Adrenal gland (tissue), 5 donors: ENCODE data around the gene JAM3.

ENCODE experiments used
- POLR2A ChIP-seq, 2 donors: fragments of 450-650 bp; IDR thresholded peaks; one replicate each; pipeline ENCODE4 v1.6.1; 2017; ENCODE audit warnings: antibody characterized with exemption in 2 of 2, mild to moderate bottlenecking in 2 of 2, moderate library complexity in 1 of 2
- TF ChIP-seq, protein P1 (sequence below), 6 experiments: fragments of 450-650 bp in 4 of 6; fragments of 200-600 bp in 2 of 6; sonication (generic) in 1 of 6; IDR thresholded peaks; 1 replicate in 5 of 6; 2 replicates in 1 of 6; pipeline versions ENCODE4 v1.5.1 to v1.8.0; 2016 to 2021; ENCODE audit warnings: antibody characterized with exemption in 6 of 6, mild to moderate bottlenecking in 2 of 6, moderate library complexity in 1 of 6
- donor health status: DM: no; HTN: no; CAD: no.

GRCh38 chr11:134118006-134118405 is 49.1 kb downstream of the JAM3 start:
- TF ChIP-seq, protein P1, sequence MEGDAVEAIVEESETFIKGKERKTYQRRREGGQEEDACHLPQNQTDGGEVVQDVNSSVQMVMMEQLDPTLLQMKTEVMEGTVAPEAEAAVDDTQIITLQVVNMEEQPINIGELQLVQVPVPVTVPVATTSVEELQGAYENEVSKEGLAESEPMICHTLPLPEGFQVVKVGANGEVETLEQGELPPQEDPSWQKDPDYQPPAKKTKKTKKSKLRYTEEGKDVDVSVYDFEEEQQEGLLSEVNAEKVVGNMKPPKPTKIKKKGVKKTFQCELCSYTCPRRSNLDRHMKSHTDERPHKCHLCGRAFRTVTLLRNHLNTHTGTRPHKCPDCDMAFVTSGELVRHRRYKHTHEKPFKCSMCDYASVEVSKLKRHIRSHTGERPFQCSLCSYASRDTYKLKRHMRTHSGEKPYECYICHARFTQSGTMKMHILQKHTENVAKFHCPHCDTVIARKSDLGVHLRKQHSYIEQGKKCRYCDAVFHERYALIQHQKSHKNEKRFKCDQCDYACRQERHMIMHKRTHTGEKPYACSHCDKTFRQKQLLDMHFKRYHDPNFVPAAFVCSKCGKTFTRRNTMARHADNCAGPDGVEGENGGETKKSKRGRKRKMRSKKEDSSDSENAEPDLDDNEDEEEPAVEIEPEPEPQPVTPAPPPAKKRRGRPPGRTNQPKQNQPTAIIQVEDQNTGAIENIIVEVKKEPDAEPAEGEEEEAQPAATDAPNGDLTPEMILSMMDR (IDR thresholded peaks at IDR 0.05): no peak
- no peak for TF ChIP-seq POLR2A (IDR thresholded peaks at IDR 0.05)
